Mesodermal cell (in vitro differentiated cells): Measurements from ENCODE around the gene ASB18.

ENCODE experiments used
- H3K27ac ChIP-seq: 2 replicates; pipeline ENCODE4 v1.7.0; 2013; ENCODE audit warnings: mild to moderate bottlenecking, low read depth, low read length, moderate library complexity; ENCODE audit not compliant: severe bottlenecking
- H3K36me3 ChIP-seq: 2 replicates; pipeline ENCODE4 v1.7.1; 2013; ENCODE audit warnings: mild to moderate bottlenecking, low read length, moderate library complexity; ENCODE audit not compliant: control insufficient read depth, insufficient read depth
- H3K4me1 ChIP-seq: one replicate; pipeline ENCODE4 v1.7.1; 2013; ENCODE audit warnings: mild to moderate bottlenecking, low read length; ENCODE audit not compliant: insufficient read depth, control insufficient read depth, poor library complexity, severe bottlenecking
- H3K4me3 ChIP-seq: 2 replicates; pipeline ENCODE4 v1.7.0; 2013; ENCODE audit warnings: low read length, control low read depth, mild to moderate bottlenecking; ENCODE audit not compliant: insufficient read depth, poor library complexity, severe bottlenecking; ENCODE audit errors: extremely low read depth
- H3K9me3 ChIP-seq: 2 replicates; pipeline ENCODE4 v1.7.1; 2013; ENCODE audit warnings: mild to moderate bottlenecking, low read length, moderate library complexity; ENCODE audit not compliant: control insufficient read depth
- WGBS, 2 experiments: methylation state at CpG; one replicate each; pipeline ENCODE4 v1.1.5; 2013; ENCODE audit warnings: missing lambda C conversion rate in 2 of 2; ENCODE audit not compliant: insufficient coverage in 2 of 2; 5-methylcytosine and 5-hydroxymethylcytosine counted together

ASB18 gene

GRCh38 chr2:236156095-236156859 is 107.9 kb downstream of the ASB18 start:
- WGBS, 2 experiments = 91 to 94% methylated on average over 15 to 16 of the region's 16 CpGs
- Histone ChIP-seq H3K4me3 (no peak overlapping the region), H3K9me3 (peaks cover 5% of the 10 kb centered on the region), H3K4me1 (peaks cover 4% of the 10 kb centered on the region), H3K36me3 (no peaks in the 10 kb centered on the region), H3K27ac (no peak overlapping the region)

DNA sequence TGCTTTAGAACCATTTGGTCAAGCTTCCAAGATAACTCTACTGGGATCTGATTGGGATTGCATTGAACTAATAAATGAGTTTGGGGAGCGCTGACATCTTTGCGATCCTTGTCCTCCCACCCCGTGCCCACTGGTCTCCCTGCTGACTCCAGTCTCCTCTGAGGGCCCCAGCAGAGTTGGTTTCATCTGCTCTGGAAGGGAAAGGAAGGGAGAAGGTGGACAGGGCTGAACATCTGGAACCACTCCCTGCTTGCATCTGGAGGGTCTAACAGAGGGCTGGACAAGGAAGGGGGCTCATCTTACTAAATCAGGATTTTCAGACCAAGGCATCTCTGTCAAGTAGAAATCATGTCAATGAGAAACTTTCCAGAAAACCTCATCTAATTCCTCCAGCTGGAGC is 108.8 kb downstream of the ASB18 start:
- no peak overlapping the region for H3K27ac ChIP-seq
- 100% methylated on average over 3 of the region's 3 CpGs; no CpG with 5 or more reads in 1 of the 2 experiments for WGBS, 2 experiments
- H3K4me3 ChIP-seq = no peak overlapping the region
- H3K36me3 ChIP-seq = no peaks in the 10 kb centered on the region
- peaks cover 5% of the 10 kb centered on the region for H3K9me3 ChIP-seq
- H3K4me1 ChIP-seq = peaks cover 4% of the 10 kb centered on the region

- H3K27ac ChIP-seq = no peak overlapping the region
- H3K9me3 ChIP-seq = no peaks in the 10 kb centered on the region
- H3K36me3 ChIP-seq = no peaks in the 10 kb centered on the region
- 90% methylated on average over 6 of the region's 7 CpGs; no CpG with 5 or more reads in 1 of the 2 experiments for WGBS, 2 experiments
- no peaks in the 10 kb centered on the region for H3K4me1 ChIP-seq
- no peak overlapping the region for H3K4me3 ChIP-seq
Observed at GRCh38 chr2:236146436-236146835, 117.8 kb downstream of the ASB18 start.

DNA sequence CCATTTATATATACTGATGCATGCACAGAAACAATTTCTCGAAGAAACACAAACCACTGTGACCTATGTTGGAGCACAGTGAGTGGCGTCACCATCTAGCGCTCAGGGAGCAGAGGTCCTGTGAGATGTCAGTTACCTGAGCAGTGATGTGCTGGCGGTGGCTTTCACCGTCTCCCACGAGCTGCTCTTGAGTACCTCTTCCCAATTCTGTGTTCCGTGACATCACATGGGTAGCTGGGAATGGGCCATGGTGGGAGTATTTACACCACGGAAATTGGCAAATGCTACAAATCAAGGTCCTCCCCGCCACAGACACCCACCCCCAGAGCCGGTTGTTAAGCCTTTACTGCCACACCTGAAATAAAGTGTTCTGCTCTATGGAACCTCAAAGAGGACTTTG is 120.4 kb downstream of the ASB18 start:
- Histone ChIP-seq H3K4me1 (no peaks in the 10 kb centered on the region), H3K36me3 (no peaks in the 10 kb centered on the region), H3K27ac (no peak overlapping the region), H3K4me3 (no peak overlapping the region), H3K9me3 (no peaks in the 10 kb centered on the region)
- 90 to 92% methylated on average over 3 to 7 of the region's 10 CpGs for WGBS, 2 experiments
